GM12801 (cell line): ENCODE measurements around the gene ELP2.

Experiments
- CTCF ChIP-seq: IDR thresholded peaks from one replicate; pipeline ENCODE4 v1.5.1; 2011; ENCODE audit warnings: control low read depth; ENCODE audit not compliant: insufficient read length; ENCODE audit errors: extremely low read depth

ELP2 gene

GRCh38 chr18:36152781-36153180 lies 23.1 kb downstream of the ELP2 start:
- no peak for TF ChIP-seq CTCF

- no peak for TF ChIP-seq CTCF
These were observed 23.5 kb downstream of the ELP2 start for GRCh38 chr18:36153203-36153602.

GRCh38 chr18:36153771-36154170 lies 24.1 kb downstream of the ELP2 start:
- TF ChIP-seq CTCF = no peak

- no peak for TF ChIP-seq CTCF
These were observed 26.4 kb downstream of the ELP2 start for GRCh38 chr18:36155851-36156757.

GRCh38 chr18:36157441-36157840 lies 27.7 kb downstream of the ELP2 start:
- no peak for TF ChIP-seq CTCF

GRCh38 chr18:36158266-36158867 lies 28.7 kb downstream of the ELP2 start:
- no peak for TF ChIP-seq CTCF

- TF ChIP-seq CTCF = no peak
These were observed 31.3 kb downstream of the ELP2 start for GRCh38 chr18:36160959-36161371.
